Camera-type eye (tissue), 1 donor: ENCODE measurements around the gene FNDC10. TPM values are rescaled to one million over a fixed set of nuclear protein-coding genes. Genes with fewer than 3 reads are reported as not detected.

Source experiments
- total RNA-seq: library from RNA; depleted of rRNA; stranded (reverse); fragments of >200 nt; gene quantifications from one replicate; pipeline ENCODE4 v1.2.3, GENCODE V29; 2014

Gene FNDC10
- 1.9 TPM for total RNA-seq

GRCh38 chr1:1599935-1600860, at the start of gene FNDC10:
TSS of gene FNDC10 (minus strand) at chr1:1600135. CDS start at chr1:1600015, 120 bp downstream.

DNA sequence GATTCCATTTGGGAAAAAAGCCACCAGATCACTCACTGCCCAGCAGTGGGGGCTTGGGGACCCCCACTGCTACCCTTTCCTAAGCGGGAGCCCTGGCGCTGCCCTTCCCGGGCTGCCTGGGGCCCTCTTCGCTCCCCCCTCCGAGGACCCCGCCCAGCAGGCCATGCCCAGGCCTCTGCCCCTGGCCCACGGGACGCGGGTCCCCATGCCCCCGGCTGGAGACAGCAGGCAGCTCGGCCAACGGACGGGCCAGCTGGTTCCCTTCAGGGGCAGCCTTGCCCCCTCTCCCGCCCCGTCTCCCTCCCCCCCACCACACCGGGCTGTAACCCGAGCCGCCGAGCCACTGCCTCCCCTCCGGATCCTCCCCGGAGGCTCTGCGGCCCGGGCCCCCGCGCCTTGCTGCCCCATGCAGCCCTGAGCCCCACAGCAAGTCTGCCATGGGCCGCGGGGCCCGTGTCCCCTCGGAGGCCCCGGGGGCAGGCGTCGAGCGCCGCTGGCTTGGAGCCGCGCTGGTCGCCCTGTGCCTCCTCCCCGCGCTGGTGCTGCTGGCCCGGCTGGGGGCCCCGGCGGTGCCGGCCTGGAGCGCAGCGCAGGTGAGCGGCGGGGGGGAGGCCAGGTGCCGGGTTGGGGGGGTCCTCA, 32.0 kb upstream of the FNDC10 start, which contains the start of gene MMP23B:
MMP23B (plus strand) TSS at position 392 of the 639 bp plus-strand sequence; CDS start at position 438, 46 bp downstream.

GRCh38 chr1:1615256-1616044, 15.5 kb upstream of the FNDC10 start, which contains the start of gene MIB2:
TSS of gene MIB2 (plus strand) at chr1:1615500. CDS start at chr1:1623453, 7,953 bp downstream.

GRCh38 chr1:1574721-1575537, 25.0 kb downstream of the FNDC10 start, which contains the start of gene SSU72:
TSS of gene SSU72 (minus strand) at chr1:1574863. CDS start at chr1:1574557, 306 bp downstream.

Other genes with a start within 250 kb of the FNDC10 start
- 127 TPM for gene MXRA8, start 241.6 kb downstream of the FNDC10 start, total RNA-seq
- 47.2 TPM for gene AURKAIP1, start 224.9 kb downstream of the FNDC10 start, total RNA-seq
- 314 TPM for gene CCNL2, start 200.8 kb downstream of the FNDC10 start, total RNA-seq
- gene MRPL20, start 192.8 kb downstream of the FNDC10 start, total RNA-seq: 74.5 TPM
- 8.1 TPM for gene ANKRD65, start 178.9 kb downstream of the FNDC10 start, total RNA-seq
- 19.8 TPM for gene VWA1, start 164.4 kb downstream of the FNDC10 start, total RNA-seq
- gene ATAD3C, start 150.4 kb downstream of the FNDC10 start, total RNA-seq: 0.05 TPM
- 20.4 TPM for gene ATAD3B, start 128.4 kb downstream of the FNDC10 start, total RNA-seq
- 12.8 TPM for gene ATAD3A, start 88.0 kb downstream of the FNDC10 start, total RNA-seq
- gene TMEM240, start 59.5 kb downstream of the FNDC10 start, total RNA-seq: 12.0 TPM
- 58.5 TPM for gene SSU72, start 25.3 kb downstream of the FNDC10 start, total RNA-seq
- gene MIB2, start 15.4 kb upstream of the FNDC10 start, total RNA-seq: 76.8 TPM
- 40.0 TPM for gene MMP23B, start 32.0 kb upstream of the FNDC10 start, total RNA-seq
- gene CDK11B, start 58.9 kb upstream of the FNDC10 start, total RNA-seq: 13.7 TPM
- 81.3 TPM for gene SLC35E2B, start 92.7 kb upstream of the FNDC10 start, total RNA-seq
- 27.9 TPM for gene CDK11A, start 124.2 kb upstream of the FNDC10 start, total RNA-seq
- 37.2 TPM for gene NADK, start 178.3 kb upstream of the FNDC10 start, total RNA-seq